Measurements from ENCODE around the gene BLID.

DNA sequence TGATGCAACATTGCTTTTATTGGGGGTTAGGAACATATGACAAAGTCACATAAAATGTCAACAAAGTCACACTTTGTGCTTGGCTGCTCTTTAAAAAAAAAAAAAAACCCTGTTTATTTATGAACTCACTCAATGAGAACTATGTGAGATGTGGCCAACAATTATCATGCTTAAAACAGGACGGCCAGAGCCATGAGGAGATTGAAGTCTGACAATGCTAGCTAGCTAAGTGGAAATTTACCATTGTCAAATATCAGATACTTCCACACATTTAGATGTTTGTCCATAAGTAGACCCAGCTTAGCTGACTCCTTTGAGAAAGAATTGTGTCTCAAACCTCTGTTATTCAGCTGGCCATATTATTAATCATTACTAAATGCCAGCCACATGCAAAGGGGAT, 26.9 kb downstream of the BLID start:
- TF ChIP-seq, protein P1, sequence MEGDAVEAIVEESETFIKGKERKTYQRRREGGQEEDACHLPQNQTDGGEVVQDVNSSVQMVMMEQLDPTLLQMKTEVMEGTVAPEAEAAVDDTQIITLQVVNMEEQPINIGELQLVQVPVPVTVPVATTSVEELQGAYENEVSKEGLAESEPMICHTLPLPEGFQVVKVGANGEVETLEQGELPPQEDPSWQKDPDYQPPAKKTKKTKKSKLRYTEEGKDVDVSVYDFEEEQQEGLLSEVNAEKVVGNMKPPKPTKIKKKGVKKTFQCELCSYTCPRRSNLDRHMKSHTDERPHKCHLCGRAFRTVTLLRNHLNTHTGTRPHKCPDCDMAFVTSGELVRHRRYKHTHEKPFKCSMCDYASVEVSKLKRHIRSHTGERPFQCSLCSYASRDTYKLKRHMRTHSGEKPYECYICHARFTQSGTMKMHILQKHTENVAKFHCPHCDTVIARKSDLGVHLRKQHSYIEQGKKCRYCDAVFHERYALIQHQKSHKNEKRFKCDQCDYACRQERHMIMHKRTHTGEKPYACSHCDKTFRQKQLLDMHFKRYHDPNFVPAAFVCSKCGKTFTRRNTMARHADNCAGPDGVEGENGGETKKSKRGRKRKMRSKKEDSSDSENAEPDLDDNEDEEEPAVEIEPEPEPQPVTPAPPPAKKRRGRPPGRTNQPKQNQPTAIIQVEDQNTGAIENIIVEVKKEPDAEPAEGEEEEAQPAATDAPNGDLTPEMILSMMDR (IDR thresholded peaks at IDR 0.05) = no peak
- no peak for TF ChIP-seq EZH2 (IDR thresholded peaks at IDR 0.05)
- TF ChIP-seq EZH2phosphoT487 (IDR thresholded peaks at IDR 0.05) = no peak
